CD4-positive, alpha-beta T cell treated with Interleukin-4 for 1 hour (primary cell): ENCODE results near the gene EXOC1.
A peak's percentile ranks its signal among the peaks of the same experiment; 100 is the strongest.
"Not testable (repeated sequence)": the region's sequence is repeated elsewhere in the genome, so short reads cannot be mapped to it uniquely, and the experiment has no call there.

Experiments
- DNase-seq, 2 donors: peaks; one replicate each; pipeline ENCODE4 v3.0.0-alpha.2; 2020 to 2022

Gene EXOC1

DNA sequence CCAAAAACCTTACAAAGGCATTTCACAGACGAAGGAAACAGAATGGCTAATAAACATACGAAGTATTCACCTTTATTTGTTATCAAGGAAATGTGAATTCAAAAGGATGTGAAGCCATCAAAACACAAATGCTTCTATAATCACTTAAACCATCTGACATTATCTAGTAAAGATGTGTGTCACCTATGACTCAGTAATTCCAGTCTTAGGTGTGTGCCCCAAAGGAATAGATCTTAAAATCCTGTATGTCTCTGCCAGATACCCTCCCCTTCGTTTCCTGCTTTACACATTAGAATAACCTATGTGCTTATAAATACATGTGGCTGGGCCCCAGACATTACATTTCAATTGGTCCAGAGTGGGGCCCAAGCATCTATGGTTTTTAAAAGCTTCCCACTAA, 53.5 kb downstream of the EXOC1 start:
- no peak for DNase-seq

DNA sequence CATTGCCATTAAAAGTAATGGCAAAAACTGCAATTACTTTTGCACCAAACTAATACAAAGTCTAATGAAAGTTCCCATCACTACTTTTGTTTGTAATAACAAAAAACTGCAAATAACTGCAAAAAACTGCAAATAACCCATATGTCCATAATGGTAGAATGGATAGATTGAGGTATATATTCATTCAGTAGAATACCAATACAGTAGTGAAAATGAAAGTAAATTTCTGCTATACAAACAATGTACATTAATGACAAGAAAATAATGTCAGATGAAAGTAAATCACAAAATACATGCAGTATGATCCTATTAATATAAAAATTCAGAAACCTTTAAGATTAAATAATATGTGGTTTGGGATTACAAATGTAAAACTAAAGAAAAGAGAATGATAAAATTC, 54.0 kb downstream of the EXOC1 start:
- DNase-seq = peak in 1 of 2 donors; percentile 9

DNA sequence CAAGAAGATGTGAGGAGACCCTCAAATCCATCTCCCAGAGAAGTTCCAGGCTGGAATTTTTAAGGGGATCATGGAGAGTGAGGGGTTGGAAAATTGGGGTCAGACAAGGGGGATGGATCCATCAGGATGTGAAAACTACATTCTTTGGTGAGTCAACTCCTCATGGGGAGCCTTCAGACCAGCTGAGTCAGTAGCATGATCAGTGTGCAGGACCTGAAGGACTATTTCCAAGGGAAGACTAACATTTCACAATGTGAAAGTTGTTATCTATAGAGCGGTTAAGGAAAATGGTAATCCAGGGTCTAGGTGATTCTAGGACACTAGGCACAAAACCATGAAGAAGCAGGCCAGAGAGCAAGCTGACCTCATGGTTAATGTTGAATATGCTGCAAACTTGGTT, 56.7 kb downstream of the EXOC1 start:
- no peak for DNase-seq

DNA sequence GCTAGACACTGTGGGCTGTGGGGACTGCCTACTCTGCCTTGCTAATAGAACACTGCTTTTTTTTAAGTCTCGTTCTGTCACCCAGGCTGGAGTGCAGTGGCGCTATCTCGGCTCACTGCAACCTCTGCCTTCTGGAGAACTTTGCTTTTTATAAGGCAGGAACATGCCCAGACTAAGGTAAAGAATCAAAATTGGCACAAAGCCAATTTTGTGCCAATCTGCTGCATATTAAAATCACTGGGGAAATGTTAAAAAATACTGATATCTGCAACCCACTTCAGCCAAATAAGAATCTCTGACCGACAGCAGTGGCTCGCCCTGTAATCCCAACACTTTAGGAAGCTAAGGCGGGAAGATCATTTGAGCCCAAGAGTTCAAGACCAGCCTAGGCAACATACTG, 58.8 kb downstream of the EXOC1 start:
- no peak for DNase-seq

DNA sequence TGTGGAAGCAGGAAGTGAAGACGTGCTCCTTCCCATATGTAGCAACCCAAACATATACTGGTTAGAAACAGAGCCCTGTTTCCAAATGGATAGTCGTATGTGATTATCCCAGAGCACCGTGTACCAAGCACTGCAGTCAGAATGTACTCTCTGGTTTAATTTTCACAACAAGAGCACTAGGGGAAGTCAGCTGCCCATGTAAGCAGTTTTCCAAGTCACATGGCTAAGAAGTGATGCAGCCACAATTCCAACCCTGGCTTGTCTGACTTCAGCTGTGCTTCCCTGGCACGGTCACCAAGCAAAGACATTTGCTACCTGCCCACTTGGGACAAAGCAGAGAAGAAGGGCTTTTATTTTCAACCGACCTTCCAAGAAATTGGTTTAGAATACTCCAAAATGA, 67.1 kb downstream of the EXOC1 start:
- DNase-seq = no peak

DNA sequence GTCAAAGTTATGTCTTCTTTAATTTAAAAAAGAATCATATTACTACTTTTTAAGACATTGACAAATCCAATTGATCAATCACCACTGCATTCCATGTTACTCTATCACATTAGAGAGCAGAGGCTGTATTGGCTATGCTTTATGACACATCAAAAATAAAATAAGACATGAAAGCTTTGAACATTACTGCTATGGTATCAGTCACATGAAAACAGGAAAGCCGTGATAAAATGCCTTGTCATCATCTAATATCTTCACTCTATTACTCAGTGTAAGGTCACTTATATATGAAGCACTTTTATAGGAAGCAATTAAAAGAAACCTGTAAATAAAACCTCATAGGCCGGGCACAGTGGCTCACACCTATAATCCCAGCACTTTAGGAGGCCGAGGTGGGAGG, 67.6 kb downstream of the EXOC1 start:
- no peak for DNase-seq

DNA sequence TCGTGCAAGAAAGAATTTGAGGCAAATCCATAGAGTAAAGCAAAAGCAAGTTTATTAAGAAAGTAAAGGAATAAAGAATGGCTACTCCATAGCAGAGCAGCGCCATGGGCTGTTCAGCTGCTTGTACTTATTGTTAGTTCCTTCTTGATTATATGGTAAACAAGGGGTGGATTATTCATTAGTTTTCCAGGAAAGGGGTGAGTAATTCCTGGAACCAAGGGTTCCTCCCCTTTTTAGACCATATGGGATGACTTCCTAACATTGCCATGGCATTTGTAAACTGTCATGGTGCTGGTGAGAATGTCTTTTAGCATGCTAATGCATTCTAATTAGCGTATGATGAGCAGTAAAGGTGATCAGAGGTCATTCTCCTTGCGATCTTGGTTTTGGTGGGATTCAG, 71.8 kb downstream of the EXOC1 start:
- no peak for DNase-seq

DNA sequence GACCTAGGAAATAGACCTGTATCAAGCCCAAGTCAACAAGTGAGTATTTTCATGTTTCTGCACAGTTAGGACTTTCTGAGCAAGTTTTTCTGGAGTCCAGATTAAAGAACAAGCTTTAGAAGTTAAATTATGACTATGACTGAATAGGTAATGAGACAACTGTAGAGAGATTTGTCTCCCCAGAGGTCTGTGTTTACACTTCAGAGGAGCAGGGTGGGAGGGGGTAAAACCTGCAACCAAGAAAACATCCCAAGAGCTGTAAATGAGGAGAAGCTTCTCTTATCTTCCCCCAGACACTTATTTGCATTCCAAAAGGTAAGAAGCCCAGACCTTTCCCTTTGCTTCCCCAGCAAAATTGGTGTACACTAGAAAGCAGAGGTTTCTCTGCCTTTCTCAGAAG, 73.2 kb downstream of the EXOC1 start:
- no peak for DNase-seq

DNA sequence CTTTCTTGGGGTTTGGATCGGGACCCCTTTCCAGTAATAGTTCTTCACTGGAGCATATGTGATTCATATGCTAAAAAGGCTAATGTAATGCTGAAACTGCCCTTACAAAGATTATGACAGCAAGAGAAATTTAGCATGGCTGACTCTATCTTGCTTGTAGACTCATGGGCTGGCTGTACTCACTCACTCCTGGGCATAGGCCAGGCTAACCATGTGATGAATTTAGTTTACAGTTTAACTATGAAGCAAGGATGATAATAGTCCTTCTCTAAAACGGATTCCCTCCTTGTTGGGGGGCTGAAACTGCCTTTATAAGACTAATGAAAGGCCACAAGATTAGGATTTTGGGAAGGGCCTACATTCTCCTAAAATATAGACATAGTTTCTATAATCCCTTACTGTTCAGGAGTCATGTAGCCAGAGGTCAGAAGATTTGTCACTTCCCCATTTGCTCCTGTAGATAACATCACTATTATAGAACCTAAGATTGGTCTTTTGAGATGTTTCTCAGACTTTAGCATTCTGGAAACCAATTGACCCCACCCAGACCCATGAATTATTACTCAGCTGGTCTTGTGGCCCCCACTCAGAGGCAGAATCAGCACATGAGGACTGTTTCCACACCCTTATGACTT, 74.5 kb downstream of the EXOC1 start:
- DNase-seq = no peak

DNA sequence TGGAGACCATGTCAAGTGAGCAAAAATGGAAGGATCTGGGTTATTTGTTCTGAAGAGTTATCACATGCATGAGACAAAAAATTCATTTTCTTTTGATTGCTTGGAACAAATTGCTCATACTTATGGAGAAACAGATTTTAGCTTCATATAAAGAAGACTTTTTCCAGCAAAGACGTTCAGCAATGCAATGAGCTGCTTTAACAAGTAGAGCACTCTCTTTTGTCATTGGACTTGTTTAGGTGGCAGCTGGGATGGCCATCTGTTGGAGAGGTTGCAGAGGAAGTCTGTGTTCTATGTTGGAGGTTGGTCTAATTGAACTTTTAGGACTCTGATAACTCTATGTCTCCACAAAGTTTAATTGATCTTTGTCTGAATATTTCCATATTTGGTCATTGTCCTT, 75.4 kb downstream of the EXOC1 start:
- no peak for DNase-seq

DNA sequence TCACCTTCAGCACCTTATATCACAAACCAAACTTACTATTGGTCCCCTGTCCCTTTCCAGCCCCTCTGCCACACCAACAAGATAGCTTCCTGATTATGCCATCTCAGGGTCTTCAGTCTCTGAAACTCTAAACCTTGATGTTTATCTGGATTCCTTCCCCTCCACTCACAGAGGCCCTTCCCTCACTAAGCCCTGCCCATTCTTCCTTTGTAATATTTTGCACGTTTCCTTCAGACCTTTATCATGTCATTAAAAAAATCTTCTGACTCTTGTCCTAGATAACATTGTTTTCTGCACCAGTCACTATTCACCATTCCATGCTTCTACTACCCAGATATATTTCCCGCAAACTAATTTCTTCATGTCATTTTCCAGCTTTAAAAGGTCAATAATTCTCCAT, 77.6 kb downstream of the EXOC1 start:
- DNase-seq = no peak

DNA sequence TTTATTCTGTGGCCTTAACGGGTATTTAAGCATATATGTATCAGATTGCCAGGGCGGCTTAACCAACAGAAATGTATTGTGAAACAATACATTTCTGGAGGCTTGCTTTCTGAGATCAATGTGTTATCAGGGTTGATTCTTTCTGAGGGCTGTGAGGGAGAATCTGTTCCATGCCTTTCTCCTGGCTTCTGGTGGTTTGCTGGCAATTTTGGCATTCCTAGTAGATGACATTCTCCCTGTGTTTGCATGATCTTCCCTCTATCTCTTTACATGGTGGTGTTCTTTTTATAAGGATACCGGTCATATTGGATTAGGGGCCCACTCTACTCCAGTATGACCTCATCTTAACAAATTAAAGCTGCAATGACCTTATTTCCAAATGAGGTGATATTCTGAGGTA, 78.4 kb downstream of the EXOC1 start:
- no peak for DNase-seq

DNA sequence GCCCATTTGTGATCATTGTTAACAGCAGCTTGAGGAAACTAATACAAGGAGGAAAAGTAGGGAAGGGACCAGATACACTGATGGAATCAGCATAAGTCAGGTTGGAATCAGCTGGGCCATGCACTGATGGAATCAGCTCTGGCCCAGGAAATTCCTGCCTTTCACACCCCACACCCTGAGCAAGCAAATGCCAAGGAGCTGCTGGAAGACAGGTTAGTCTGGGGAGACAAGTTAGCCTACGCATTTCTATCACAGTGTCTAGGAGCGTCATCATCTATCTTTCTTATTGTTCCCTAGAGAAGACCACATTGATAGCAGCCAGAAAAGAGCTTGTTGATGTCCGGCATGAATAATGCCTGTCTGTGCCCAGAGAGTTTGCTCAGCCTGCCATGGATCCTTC, 79.1 kb downstream of the EXOC1 start:
- DNase-seq = no peak

DNA sequence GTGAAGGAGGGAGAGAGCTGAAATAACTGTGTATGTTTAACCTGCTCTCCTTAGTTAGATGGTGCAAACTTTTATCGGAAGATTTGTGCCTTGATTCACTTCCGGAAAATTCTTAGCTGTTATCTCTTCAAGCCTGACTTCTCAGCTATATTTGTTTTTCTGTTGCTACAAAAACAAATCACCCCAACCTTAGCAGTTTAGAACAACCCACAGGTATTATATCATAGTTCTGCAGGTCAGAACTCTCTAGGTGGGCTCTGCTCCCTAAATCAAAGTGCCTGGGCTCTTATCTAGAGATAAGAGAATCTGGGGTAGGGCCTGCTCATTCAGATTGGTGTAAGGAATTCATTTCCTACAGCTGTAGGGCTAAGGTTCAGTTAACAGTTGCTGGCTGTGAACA, 80.2 kb downstream of the EXOC1 start:
- DNase-seq = no peak

DNA sequence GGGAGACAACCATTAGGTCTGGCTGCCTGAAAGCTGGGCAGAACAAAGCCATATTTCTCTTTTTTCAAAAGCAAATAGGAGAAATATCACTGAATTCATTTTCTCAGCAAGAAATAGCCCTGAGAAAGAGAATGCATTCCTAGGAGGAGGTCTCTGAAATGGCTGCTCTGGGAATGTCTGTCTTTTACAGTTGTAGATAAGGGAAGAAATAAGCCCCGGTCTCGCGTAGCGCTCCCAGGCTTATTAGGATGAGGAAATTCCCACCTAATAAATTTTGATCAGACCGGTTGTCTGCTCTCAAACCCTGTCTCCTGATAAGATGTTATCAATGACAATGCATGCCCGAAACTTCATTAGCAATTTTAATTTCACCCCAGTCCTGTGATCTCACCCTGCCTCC, 82.5 kb downstream of the EXOC1 start:
- DNase-seq = not testable (repeated sequence)

DNA sequence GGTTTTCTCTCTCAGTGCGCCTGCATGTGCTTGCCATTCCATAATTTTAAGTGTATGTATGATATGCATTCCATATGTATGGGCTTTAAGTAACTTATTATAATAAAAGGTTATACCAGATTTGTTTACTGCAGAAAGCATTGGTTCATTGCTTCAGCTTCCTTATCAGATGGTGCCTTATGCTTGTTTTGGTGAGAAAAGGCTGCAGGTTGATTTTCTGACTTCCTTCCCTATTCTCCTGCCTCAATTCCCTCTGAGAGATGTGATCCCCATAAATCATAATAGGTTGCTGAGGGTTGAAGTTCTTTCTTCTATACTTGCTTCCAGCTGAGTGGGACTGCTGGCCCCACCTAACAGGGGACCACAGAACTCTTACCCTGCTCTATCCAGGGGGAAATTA, 85.0 kb downstream of the EXOC1 start:
- no peak for DNase-seq

DNA sequence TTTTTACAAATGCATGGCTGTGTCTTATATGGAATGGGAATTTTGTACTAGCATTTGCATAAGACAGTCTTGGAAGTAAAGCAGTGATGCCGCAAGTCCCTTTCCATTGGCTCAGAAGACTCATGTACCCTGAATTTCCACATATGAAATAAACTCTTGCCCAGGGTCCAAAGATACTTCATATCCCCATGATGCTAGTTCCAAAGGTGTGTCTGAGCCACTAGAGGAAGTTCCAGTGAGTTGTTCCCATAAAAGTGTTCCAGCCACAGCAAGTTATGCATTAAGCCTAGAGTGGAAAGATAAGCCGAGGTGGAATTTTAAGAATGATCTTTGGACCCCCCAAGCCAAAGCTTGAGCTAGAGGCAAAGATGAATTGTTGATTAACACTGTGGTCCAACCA, 86.0 kb downstream of the EXOC1 start:
- no peak for DNase-seq

DNA sequence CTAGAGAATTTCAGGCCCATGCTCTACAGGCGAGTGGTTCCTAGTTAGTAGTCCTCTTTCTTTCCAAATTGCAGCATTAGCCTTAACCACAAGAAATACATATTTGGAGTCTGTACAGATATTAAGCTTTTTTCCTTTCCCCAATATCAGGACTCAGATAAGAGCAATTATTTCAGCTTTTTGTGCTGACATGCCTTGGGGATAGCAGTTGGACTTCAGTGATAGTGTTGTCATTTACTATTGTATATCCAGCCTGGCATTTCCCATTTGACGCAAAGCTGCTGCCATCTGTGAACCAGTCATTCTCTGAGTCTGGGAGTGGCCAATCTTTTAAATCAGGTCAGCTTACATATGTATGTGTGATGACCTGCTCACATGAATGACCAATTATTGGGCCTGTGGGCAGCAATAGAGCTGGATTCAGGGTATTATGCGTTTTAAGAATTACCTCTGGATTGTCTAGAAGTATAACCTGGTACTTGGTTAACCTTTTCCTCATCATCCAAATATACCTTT, 88.5 kb downstream of the EXOC1 start:
- no peak for DNase-seq

DNA sequence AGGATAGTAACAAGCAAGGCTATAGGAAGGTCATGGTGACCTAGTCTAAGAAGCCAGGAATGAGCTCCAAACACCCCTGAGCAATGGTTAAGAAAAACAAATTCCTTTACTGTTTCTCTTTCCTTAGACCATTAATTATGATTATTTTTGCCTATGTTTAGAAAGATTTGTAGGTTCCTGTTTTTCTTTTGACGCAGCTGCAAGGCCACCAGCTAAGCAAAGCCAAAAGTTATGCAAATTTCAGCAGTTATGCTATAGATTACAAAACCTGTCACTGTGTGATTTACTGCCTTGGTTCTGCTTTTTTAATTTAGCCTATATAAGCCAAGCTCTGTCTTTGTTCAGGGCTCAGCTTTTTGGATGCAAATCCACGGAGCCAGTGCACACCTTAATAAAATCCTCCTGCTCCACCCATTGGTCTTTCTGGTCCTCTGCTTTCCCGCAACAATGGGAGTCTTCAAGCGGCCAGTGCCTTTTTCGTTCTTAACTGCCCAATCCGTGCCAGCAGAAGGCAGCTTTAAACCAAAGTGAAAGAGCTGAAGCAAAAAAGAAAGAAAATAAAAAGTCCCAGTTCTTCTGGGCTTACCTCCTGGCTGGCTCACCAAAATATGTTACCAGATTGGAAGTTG, 93.9 kb downstream of the EXOC1 start:
- DNase-seq = peak; percentile 20 to 41

DNA sequence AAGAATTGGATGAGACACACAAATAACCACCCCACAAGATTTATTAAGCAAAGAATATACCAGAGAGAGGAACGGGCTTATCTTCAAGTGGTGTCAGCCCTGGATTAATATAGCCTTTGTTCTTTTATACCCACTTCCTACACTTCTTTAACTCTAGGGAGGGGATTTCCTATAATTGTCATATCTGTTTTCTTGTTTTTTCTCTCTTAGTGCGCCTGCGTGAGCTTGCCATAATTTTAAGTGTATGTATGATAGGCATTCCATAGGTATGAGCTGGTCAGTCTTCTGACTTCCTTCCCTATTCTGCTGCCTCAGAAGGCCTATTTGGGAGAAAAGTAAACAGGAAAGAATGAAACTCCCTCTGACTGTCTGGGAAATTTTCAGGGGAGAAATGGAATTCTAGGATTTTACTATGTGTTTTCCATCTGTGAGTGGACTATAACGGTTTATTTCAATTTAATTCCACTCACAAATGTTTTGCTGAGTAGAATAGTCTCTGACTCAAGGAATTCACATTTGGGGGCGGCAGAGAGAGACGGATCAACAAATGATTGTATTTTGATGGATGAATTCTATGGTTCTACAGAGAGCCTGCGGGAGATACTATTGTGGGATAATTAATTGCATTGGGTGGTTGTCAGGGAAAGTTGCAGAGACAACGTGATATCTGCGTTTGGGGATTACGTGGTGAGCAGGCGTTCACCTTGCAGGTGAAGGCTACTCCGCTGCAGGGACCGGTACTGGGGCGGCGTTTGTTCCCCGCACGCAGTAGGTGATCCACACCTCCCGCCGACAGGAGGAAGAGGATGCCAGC, 94.7 kb downstream of the EXOC1 start:
- peak; percentile 69 to 84 for DNase-seq

DNA sequence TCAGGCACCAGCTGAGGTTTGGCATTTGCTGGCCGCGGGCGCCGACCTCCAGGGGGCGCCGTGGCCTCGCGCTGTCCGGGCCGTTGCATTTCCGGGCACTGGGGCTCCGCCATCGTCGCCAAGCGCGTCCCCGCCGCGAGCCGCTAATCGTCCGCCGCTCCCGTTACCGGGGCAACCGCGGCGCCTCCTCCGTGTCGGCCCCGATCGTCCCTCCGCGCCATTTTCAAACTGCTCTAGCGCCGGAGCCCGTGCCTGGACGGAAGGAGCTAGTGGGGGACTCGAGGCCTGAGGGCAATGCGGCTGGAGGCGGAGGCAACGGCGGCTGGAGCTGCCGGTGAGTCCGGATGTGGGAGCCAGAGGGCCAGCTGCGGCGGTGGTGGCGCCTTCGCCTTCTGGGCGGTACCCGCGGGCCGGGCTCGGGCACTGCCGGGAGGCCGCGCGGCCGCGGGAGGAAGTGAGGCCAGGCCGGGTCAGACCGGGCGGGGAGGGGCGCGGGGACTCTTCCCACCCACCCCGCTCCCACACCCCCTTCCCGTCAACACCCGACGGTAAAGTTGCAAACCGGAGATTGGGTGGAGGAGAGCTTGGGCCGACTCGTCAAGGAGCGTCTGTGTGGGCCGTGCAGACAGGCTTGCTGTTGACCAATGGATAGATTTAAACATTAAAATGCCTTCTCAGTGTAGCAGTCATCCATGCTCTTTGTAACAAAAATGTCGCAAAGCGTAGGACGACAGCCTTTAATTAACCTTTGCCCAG, 95.5 kb downstream of the EXOC1 start, which contains the start of gene CEP135:
Gene CEP135 (plus strand): TSS at position 220 of the 756 bp plus-strand sequence. CDS start 3,186 bp downstream, outside the sequence.
- peak; percentile 94 to 95 for DNase-seq

DNA sequence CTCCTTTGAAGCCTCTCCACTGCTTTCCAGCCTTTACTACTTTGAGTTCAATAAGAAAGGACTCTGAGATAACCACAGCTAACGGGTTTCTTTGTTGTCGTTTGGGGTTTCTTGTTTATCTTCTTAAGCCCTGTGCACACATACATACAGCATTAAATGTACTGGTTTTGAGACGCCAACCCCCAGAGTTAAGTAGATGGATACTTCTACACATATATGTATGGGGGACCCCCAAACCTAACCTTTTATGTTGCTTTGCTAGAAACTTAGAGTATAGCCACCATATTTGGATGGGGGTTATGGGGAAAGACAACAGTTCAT, 96.0 kb downstream of the EXOC1 start:
- no peak for DNase-seq

DNA sequence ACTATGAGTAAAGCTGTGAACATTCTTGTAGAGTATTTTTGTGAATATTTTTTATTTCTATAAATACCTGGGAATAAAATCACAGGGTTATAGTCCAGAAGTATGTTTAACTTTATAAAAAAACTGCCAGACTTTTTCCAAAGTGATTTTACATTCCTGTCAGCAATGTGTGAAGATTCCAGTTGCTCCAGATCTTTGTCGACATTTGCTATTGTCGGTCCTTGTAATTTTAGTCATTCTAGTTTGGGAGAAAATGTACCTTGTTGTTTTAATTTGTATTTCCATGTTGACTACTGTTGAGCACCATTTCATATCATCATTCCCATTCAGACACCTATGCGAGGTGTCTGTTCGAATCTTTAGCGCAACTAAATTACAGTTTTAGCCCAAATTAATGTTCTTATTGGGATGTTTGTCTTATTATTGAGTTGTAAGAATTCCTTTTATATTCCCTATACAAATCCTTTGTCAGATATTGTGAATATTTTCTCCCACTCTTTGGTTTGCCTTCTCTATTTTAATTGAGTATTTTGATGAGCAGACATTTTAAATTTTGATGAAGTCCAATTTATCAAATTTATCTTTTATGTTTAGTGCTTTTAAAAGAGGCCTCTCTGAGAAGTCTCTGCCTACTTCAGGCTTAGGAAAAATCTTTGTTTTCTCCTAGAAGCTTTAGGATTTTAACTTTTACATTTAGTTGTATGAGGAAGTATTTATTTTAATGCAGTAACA, 97.9 kb downstream of the EXOC1 start:
- no peak for DNase-seq
